MG63 (cell line): ENCODE data around the gene ADGRB2. TPM values are rescaled to one million over a fixed set of nuclear protein-coding genes. Genes with fewer than 3 reads are reported as not detected.
A peak's percentile ranks its signal among the peaks of the same experiment; 100 is the strongest.

Experiments used
- DNase-seq: peaks from one replicate; pipeline ENCODE4 v3.0.0-alpha.2; 2020
- H3K27me3 ChIP-seq: fragments of 250-450 bp; sonication (Bioruptor Pico); 2 replicates; pipeline ENCODE4 v1.5.1; 2020; ENCODE audit warnings: mild to moderate bottlenecking, moderate library complexity
- H3K36me3 ChIP-seq: fragments of 250-450 bp; sonication (Bioruptor Pico); 2 replicates; pipeline ENCODE4 v1.5.1; 2020; ENCODE audit warnings: mild to moderate bottlenecking, moderate library complexity
- H3K4me3 ChIP-seq: fragments of 250-450 bp; sonication (Bioruptor Pico); 2 replicates; pipeline ENCODE4 v1.5.1; 2020; ENCODE audit warnings: mild to moderate bottlenecking, moderate library complexity
- H3K9me3 ChIP-seq: fragments of 250-450 bp; sonication (Bioruptor Pico); 2 replicates; pipeline ENCODE4 v1.5.1; 2020; ENCODE audit warnings: mild to moderate bottlenecking, moderate library complexity
- total RNA-seq: library from RNA; depleted of rRNA; stranded (reverse); fragments of >200 nt; shearing (Covaris generic); gene quantifications from 2 replicates; pipeline ENCODE4 v1.2.3, GENCODE V29; 2014; ENCODE audit warnings: low replicate concordance

Gene ADGRB2
- total RNA-seq, 1 experiment from 2014 or later = 8.5 TPM

DNA sequence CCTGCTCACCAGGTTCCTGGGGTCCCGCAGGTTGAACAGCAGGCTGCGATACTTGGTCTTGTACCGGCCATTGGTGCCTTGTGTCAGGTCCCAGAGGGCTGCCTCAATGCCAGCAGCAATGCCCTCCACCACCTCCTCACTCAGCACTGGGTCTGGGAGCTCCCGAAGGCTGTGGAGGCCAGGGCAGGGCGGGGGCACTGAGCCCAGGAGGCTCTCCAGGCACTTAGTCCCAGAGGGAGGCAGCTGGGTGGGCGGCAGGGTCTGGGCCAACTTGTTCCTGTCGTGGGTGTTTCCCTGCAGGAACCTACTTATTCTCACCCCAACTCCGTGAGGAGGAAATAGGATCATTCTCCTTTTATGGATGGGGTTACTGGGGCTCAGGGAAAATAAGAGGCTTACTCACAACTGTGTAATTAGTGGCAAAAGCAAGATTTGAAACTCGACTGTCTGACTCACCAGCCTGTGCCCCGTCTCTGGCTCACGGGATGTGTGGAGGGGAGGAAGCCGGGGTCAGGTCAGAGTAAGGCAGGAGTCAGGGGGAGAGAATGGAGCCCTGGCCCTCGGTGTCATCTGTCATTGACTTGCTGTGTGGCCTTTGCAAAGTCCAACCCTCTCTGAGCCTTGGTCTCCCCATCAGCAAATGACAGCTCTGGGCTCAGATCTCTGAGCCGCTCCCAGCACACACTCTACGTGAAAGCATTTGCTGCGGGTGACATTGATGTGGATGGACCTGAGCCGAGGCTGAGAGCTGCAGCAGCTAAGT, 34.5 kb upstream of the ADGRB2 start:
- Histone ChIP-seq H3K27me3 (no peaks in the 10 kb centered on the region), H3K9me3 (no peaks in the 10 kb centered on the region), H3K36me3 (peaks cover 24% of the 10 kb centered on the region), H3K4me3 (peak overlapping the region; percentile 57)
- peak; percentile 94 for DNase-seq

DNA sequence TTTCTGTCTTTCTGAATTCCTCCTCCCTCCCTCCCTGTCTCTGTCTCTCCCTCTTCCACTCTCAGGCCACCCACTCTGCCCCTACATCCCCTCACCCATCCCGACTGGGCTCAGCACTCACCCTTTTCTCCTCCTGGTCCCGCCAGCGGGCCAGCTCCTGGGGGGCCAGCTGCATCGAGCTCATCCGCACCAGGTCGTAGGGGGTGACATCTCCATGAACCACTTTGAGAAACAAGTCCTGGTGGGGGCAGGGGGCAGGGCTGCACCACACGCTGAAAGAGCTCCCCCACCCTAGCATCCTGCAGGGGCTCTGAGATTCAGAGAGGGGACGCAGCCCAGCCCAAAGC, 33.9 kb upstream of the ADGRB2 start:
- no peak for DNase-seq
- Histone ChIP-seq H3K27me3 (no peaks in the 10 kb centered on the region), H3K9me3 (no peaks in the 10 kb centered on the region), H3K4me3 (peak overlapping the region; percentile 57), H3K36me3 (peaks cover 24% of the 10 kb centered on the region)

DNA sequence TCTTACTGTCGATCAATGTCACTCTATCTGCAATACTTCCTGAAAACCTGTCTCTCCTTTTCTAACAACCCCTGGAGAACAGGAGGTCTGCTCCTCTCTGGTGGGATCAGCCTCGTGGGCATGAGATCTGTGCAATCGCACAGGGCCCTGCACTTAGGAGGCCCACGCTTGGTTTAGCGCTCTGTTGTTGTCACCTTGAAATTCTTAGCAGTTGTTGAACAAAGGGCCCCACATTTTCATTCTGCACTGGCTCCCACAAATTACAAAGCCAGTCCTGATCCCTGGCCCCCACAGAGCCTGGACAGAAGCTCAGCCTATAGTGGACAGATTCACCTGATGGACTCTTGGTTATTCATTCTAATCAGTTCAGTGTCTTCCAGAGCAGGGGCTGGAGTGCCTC, 33.1 kb upstream of the ADGRB2 start:
- no peak for DNase-seq
- Histone ChIP-seq H3K27me3 (no peaks in the 10 kb centered on the region), H3K4me3 (peak overlapping the region; percentile 57), H3K9me3 (no peaks in the 10 kb centered on the region), H3K36me3 (peaks cover 30% of the 10 kb centered on the region)

DNA sequence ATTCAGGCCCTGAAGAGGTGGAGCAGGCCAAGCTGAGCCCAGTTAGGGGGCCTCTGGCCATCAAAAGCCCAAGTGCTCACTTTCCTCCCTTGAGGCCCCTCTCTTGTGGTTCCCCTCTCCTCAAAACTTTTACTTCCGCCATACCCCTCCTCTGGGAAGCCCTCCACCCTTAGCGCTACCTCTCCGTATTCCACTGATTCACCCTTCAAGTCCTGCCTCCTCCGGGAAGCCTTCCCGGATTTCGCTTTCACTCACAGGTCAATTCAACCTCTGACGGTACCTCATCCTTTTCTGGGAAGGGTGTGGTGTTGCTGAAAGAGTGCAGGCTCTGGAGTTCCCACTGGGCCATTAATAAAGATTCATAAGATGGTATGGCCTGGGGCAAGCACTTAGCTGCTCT, 32.6 kb upstream of the ADGRB2 start:
- Histone ChIP-seq H3K9me3 (no peaks in the 10 kb centered on the region), H3K36me3 (peaks cover 30% of the 10 kb centered on the region), H3K4me3 (peak overlapping the region; percentile 57), H3K27me3 (no peaks in the 10 kb centered on the region)
- DNase-seq = no peak

DNA sequence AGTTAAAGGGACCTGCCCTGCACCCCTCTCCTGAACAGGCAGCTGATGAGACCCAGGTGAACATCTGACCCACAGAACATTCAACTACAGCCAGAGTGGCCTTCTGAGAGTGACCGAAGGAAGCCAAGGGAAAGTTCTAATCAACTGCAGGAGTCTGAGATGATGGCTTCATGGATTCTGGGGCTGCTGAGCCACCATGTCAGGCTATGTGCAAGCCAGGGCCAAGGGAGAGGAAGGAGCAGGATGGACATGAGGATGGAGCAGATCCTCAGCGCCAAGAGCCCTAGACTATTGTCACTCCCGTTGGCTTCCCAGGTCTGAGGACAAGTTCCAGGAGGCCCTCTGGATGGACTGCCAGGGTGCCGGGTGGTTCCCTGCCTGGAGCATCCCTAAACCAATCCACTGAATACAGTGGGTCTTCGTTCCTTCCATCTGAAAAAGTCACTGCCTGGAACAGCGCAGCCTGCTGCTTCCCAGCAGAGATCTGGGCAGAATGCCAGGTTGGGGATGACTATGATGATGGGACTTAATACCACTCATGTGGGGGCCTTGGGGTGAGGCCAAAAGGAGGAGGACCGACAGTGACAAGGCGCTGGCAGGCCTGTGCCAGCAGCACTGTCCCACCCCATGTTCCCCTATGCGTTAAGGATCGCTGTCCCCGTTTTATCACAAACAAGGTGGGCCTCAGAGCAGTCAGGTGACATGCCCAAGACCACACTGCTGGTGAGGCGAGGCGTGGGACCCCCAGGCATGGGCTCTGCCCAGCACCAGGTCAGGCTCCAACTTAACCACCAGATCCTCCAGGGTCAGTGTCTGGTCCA, 31.9 kb upstream of the ADGRB2 start:
- H3K4me3 ChIP-seq = no peak overlapping the region

DNA sequence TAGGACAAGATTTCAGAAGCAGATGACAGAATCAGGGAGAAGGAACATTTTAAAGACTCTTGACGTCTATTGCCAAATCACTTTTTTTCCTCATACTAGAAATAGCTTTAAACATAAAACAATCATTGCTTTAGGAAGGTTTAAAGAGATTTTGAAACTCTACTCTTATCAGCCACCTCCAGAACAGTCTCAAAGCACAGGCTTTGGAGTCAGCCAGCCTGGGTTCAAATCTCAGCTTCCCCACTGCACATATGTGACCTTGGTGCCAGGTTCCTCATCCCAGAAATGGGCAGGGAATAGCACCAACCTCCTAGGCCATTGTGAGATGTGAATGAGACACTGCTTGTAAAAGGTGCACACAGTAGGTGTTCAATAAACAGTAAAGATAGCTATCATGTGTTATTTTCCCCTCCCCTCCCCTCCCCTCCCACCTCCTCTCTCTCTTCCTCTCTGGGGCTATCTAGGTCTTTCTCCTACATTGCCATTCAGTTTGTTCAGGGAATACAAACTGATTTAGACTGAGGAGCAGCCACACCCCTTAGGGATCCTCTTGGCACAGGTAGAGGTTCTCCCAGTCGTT, 31.0 kb upstream of the ADGRB2 start:
- Histone ChIP-seq H3K36me3 (peaks cover 32% of the 10 kb centered on the region), H3K27me3 (no peaks in the 10 kb centered on the region), H3K4me3 (no peak overlapping the region), H3K9me3 (no peaks in the 10 kb centered on the region)
- no peak for DNase-seq

More for the DNA sequence above, 31.9 kb upstream of the ADGRB2 start:
- Histone ChIP-seq H3K36me3 (peaks cover 32% of the 10 kb centered on the region), H3K9me3 (no peaks in the 10 kb centered on the region), H3K27me3 (no peaks in the 10 kb centered on the region)
- peak; percentile 50 for DNase-seq

DNA sequence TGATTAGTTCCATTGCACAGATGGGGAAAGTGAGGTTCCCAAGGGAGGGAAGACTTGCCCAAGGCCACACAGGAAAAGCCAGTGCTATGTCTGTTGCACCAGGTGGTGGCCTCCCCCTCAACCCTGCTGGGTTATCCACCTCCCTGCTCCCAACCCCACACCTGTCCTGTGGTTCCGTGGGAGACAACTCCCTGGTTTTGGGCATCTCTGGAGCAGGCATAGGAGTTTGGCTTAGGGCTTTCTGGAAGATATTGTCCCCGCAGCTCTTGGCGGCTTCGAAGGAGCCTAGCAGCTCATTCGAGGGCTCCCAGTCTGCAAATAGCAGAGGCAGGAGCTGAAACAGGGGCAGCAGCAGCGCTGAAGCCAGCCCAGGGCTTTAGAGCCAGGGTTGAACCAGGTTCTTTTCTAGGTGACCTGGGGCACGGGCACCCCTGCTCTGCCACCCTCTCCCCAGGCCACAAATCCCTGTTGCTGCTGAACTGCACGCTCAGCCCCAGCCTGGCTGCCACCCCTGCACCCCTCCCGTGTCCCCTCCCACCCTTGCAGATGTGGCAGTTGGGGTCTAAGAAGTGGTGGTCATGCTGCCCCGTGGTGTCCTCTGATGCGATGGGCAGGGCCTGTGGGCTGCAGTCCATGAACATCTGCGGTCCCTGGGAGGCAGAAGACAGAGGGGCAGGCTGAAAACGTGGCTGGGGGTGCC, 29.6 kb upstream of the ADGRB2 start:
- Histone ChIP-seq H3K4me3 (no peak overlapping the region), H3K36me3 (peaks cover 32% of the 10 kb centered on the region), H3K27me3 (no peaks in the 10 kb centered on the region), H3K9me3 (no peaks in the 10 kb centered on the region)
- DNase-seq = no peak

DNA sequence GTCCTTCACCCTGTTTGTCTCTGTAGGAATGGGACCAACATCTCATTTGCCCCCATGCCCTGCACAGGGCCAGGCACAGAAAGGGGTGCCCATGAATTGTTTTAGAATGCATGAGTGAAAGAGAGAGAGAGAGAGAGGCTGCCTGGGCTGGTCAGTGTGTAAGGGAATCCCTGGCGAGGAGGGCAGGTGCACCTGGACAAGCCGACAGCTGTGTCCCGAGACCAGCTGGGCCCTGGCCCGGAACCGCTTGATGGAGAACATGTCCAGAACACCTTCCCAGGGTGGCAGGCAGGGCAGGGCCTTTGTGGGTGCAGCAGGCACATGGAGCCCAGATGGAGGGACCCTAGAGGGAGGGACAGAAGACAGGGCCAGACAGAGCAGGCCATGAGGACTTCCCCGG, 28.9 kb upstream of the ADGRB2 start:
- no peak for DNase-seq
- Histone ChIP-seq H3K27me3 (no peaks in the 10 kb centered on the region), H3K4me3 (no peak overlapping the region), H3K9me3 (no peaks in the 10 kb centered on the region), H3K36me3 (peaks cover 32% of the 10 kb centered on the region)

DNA sequence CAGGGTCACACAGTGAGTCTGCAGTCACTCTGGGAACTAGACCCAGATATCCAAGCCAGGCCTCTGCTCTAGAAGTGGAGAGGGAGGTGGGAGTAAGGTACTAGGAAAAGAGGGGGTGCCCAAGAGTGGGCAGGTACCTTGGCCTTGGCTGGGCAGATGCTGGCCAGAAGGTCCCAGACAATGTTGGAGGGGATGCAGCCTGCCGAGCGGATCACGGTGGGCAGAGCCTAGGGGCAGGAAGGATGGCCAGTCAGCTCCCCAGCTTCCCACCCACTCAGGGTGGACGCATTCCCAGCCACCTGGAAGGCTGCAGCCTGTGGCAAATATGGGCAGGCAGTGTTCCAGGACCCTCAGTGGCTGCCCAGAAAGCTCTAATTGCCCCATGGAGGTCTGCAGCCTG, 28.4 kb upstream of the ADGRB2 start:
- H3K36me3 ChIP-seq = peaks cover 32% of the 10 kb centered on the region
- H3K9me3 ChIP-seq = no peaks in the 10 kb centered on the region

DNA sequence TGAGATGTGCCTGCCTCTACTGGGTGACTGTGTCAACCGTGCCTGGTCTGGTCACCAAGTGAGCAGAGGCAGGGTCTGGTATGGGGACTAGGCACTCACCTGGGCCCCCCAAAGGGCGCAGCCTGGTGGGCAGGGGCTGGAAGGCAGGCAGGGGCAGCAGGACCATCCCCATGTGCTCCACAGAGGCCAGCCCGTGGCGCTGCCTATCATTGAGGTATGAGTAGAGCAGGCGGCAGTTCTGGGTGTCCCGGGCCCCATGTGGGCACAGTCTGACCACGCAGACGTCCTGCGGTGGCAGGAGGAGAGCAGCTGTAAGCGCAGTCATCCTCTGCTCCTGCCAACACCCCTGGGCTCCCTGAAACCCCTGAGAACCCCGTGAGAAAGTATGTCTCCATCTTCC, 28.0 kb upstream of the ADGRB2 start:
- no peak for DNase-seq
- Histone ChIP-seq H3K36me3 (peaks cover 29% of the 10 kb centered on the region), H3K4me3 (no peak overlapping the region), H3K9me3 (no peaks in the 10 kb centered on the region), H3K27me3 (no peaks in the 10 kb centered on the region)

More for the DNA sequence above, 28.4 kb upstream of the ADGRB2 start:
- Histone ChIP-seq H3K4me3 (no peak overlapping the region), H3K27me3 (no peaks in the 10 kb centered on the region)
- DNase-seq = no peak

DNA sequence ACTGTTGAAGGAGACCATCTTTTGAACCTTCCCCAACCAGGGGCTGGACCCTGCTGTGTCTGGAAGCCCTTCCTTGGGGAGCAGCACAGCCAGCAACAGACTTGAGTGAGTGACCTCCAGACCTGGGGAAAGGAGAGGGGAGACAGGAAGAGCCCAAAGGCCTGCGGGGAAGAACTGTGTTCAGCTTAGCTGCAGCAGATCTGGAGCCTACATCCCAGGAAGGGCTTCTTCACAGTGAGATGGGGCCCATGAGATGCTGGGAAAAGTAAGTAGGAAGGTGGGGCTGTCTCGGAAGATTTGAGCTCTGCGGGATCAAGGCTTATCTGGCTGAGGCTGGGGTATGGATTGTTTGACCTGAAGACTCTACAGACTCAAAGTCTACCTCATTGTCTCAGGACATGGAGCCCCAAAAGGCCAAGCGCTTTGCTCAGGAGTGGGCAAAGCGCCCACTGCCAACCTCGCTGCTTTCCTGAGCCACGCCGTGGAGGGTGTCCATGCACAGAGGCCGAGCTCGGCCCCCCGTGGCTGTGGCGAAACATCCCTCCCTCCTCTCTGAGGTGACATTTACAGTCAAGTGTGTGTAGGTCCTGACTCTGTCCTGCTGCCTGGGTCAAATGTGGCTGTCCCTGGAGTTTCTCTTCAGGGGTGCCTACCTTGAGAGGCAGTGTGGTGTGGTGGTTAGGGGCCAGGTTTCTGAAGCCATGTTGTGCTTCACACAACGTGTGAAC, 27.2 kb upstream of the ADGRB2 start:
- peaks cover 20% of the 10 kb centered on the region for H3K36me3 ChIP-seq
- H3K4me3 ChIP-seq = no peak overlapping the region
- DNase-seq = no peak

DNA sequence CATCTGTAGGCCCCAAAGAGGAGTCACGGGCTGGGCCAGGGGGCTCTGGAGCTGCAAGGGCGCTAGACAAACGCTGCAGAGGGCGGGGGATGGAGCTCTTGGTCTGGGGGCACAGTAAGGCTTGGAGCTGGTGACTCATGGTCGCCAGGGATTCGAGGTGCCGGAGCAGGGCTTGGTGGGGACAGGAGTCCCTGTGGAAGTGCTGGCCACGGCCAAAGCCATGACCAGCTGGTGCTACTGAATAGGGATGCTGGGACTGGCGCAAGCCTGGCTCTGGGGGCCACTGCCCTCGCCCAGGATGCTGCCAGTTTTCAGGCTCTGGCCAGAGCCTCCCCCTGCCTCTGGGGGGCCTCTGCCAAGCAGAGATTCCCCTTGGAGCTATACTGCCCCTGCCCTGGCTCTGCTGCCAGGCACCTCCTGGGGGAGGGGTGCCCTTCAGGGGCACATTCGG, 26.5 kb upstream of the ADGRB2 start:
- Histone ChIP-seq H3K9me3 (no peaks in the 10 kb centered on the region), H3K4me3 (no peak overlapping the region), H3K36me3 (peaks cover 14% of the 10 kb centered on the region), H3K27me3 (no peaks in the 10 kb centered on the region)
- no peak for DNase-seq

More for the DNA sequence above, 27.2 kb upstream of the ADGRB2 start:
- no peaks in the 10 kb centered on the region for H3K9me3 ChIP-seq
- no peaks in the 10 kb centered on the region for H3K27me3 ChIP-seq

DNA sequence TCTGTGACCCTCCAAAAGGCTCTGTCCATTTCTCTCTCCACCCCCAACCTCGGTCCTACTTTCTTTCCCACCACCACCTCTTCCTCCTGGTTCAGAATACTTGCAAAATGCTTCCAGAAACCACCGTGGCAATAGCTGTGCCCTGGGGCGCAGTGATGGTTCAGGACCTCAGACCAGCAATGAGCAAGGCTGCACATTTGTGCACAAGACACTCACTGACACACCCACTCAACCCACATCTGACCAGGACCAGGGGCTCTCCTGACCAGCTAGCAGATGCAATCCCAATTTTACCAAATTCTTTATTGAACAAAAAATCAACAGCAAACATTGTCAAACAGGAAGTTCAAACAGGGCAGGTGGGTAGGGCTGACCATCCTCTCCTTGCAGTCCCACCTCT, 26.0 kb upstream of the ADGRB2 start:
- DNase-seq = no peak
- H3K27me3 ChIP-seq = no peaks in the 10 kb centered on the region

DNA sequence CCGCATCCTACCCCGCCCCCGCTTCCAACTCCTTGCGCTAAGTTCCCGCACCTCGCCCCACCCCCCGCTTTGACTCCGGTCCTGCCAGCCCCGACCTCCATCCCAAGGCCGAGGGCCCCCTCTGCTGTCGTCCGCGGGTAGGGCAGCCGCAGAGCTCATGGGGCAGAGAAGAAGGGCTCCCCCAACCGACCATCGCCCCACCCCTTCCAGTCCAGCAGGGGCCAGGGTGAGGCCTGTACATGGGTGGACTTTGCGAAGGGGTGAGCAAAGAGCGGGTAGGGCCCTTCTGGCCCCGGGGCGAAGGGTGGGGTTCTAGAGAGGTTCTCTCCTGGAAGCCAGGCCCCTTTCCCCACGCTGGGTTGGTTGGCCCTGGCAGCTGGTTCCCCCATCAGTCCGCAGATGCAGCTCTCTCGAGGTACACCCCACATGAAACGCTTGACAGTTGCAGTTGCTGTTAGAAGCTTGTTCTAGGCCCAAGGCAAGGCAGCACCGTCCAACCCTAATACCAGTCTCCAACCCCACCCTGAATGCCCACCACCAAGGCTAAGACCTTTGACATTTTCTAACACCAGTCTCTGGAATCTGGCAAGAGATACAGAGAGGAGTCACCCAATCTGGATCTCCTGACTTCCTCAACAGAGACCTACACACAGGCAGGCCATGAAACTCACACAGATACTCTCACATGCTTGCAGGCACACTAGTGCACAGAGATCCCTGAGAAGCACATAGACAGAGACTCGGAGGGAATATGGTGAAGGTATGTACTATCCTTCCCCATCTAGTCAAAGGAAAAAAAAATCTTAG, 25.3 kb upstream of the ADGRB2 start:
- H3K36me3 ChIP-seq = peaks cover 8% of the 10 kb centered on the region; the same call in 1 of the 2 replicates
- H3K9me3 ChIP-seq = no peaks in the 10 kb centered on the region
- peak overlapping the region; percentile 48 for H3K4me3 ChIP-seq
- peak; percentile 90 for DNase-seq
- no peaks in the 10 kb centered on the region for H3K27me3 ChIP-seq

More for the DNA sequence above, 26.0 kb upstream of the ADGRB2 start:
- H3K4me3 ChIP-seq = no peak overlapping the region
- peaks cover 11% of the 10 kb centered on the region; the same call in 1 of the 2 replicates for H3K36me3 ChIP-seq
- no peaks in the 10 kb centered on the region for H3K9me3 ChIP-seq

DNA sequence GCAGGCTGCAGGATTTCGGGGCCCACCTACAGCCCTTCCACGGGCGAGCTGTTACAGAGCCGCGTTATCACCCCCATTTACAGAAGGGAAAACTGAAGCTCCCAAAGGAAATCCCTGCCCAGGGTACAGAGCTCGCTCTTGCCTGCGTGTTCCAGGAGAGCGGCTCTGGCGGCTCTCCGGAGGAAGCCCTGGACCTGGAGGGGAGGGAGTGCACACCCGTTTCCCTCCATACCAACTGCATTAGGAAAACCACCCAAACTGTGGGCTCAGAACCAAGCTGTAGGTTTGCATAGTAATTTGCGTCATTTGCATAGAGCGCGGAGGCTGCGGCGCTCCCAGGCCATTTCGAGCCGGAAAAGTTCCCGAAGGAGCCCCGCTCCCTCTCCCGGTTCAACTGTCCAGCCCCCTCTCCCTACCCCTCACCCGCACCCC, 24.7 kb upstream of the ADGRB2 start:
- Histone ChIP-seq H3K36me3 (peaks cover 8% of the 10 kb centered on the region; the same call in 1 of the 2 replicates), H3K9me3 (no peaks in the 10 kb centered on the region), H3K27me3 (no peaks in the 10 kb centered on the region), H3K4me3 (peak overlapping the region; percentile 48)
- DNase-seq = peak; percentile 75
